Measurements from ENCODE around the gene OAT. TPM values are rescaled to one million over a fixed set of nuclear protein-coding genes. Genes with fewer than 3 reads are reported as not detected.

The OAT gene
- total and polyA plus RNA-seq, 4 donors = 25.1 to 255 (median 69.1) TPM

GRCh38 chr10:124378881-124379471, 39.7 kb downstream of the OAT start:
- DNase-seq (ENCODE audit: low spot score) = no peak
- TF ChIP-seq CTCF (IDR thresholded peaks at IDR 0.05; ENCODE audit: low read depth, low read length, missing input control) (no peak), ATF3 (IDR thresholded peaks at IDR 0.05) (no peak), JUND (IDR thresholded peaks at IDR 0.05) (no peak), REST (IDR thresholded peaks at IDR 0.05) (no peak), ZBTB33 (IDR thresholded peaks at IDR 0.05) (no peak), EGR1 (IDR thresholded peaks at IDR 0.05; ENCODE audit: low read depth in 2 of 2) (no peak), YY1 (IDR thresholded peaks at IDR 0.05) (no peak)
- TF ChIP-seq, protein P1, sequence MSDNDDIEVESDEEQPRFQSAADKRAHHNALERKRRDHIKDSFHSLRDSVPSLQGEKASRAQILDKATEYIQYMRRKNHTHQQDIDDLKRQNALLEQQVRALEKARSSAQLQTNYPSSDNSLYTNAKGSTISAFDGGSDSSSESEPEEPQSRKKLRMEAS (IDR thresholded peaks at IDR 0.05) = no peak
- WGBS = 80% methylated on average over 16 of the region's 16 CpGs

DNA sequence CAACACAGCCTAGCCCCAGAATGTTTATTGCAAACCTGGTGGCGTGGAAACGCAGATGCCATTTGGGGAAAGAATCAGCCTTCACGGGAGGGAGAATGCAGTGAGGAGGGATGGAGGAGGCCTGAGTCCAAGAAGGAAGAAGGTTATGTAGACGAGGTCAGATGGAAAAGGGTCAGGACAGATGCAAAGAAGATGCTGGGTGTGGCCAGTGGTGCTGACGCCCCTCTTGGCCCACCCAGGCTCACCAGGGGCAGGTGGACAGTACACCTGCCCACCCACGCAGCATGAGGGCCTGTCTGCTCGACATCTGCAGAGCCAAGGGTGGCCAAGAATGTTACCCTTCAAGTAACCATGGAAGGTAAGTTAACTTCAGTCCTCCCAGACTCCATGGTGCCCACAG, 40.5 kb downstream of the OAT start:
- Histone ChIP-seq H3K4me3 (ENCODE audit: low read depth in 1 of 3, low read length in 3 of 3) (no peak overlapping the region), H3K9me3 (ENCODE audit: control insufficient read depth in 4 of 4, low read length in 3 of 4) (no peaks in the 10 kb centered on the region), H3K4me1 (ENCODE audit: control insufficient read depth in 4 of 4, insufficient read depth in 4 of 4, low read length in 3 of 4) (no peaks in the 10 kb centered on the region), H3K27ac (ENCODE audit: low read depth in 1 of 2, low read length in 2 of 2) (no peak overlapping the region), H3K9ac (ENCODE audit: low read depth in 1 of 2, low read length in 2 of 2) (no peak overlapping the region), H3K36me3 (ENCODE audit: control insufficient read depth in 4 of 4, insufficient read depth in 3 of 4, low read depth in 1 of 4, low read length in 3 of 4) (no peaks in the 10 kb centered on the region), H3K27me3 (ENCODE audit: control insufficient read depth in 4 of 4, insufficient read depth in 4 of 4, low read length in 3 of 4) (peaks cover 0 to 18% (median 1%) of the 10 kb centered on the region in 4 donors)
- DNase-seq (ENCODE audit: low spot score) = no peak
- 77% methylated on average over 7 of the region's 7 CpGs for WGBS
- TF ChIP-seq RAD21 (IDR thresholded peaks at IDR 0.05) = no peak
- no peak for TF ChIP-seq GABPA (IDR thresholded peaks at IDR 0.05 in 1 of 2, conservative IDR thresholded peaks at IDR 0.05 in 1 of 2)
- TF ChIP-seq YY1 (IDR thresholded peaks at IDR 0.05) = no peak
- TF ChIP-seq TAF1 (conservative IDR thresholded peaks at IDR 0.05) = no peak
- TF ChIP-seq FOXA1 (IDR thresholded peaks at IDR 0.05) = no peak
- TF ChIP-seq JUND (IDR thresholded peaks at IDR 0.05) = no peak
- no peak for TF ChIP-seq FOXA2 (IDR thresholded peaks at IDR 0.05)
- no peak for TF ChIP-seq HNF4A (conservative IDR thresholded peaks at IDR 0.05)
- TF ChIP-seq SP1 (IDR thresholded peaks at IDR 0.05) = no peak
- TF ChIP-seq RXRA (IDR thresholded peaks at IDR 0.05) = no peak
- no peak for TF ChIP-seq ZBTB33 (IDR thresholded peaks at IDR 0.05)
- TF ChIP-seq CTCF (IDR thresholded peaks at IDR 0.05; ENCODE audit: low read depth, low read length, missing input control) = no peak

More at GRCh38 chr10:124378881-124379471, 39.7 kb downstream of the OAT start:
- Histone ChIP-seq H3K4me3 (ENCODE audit: low read depth in 1 of 3, low read length in 3 of 3) (no peak overlapping the region), H3K9me3 (ENCODE audit: control insufficient read depth in 4 of 4, low read length in 3 of 4) (no peaks in the 10 kb centered on the region), H3K27me3 (ENCODE audit: control insufficient read depth in 4 of 4, insufficient read depth in 4 of 4, low read length in 3 of 4) (peaks cover 0 to 18% (median 1%) of the 10 kb centered on the region in 4 donors), H3K9ac (ENCODE audit: low read depth in 1 of 2, low read length in 2 of 2) (no peak overlapping the region), H3K36me3 (ENCODE audit: control insufficient read depth in 4 of 4, insufficient read depth in 3 of 4, low read depth in 1 of 4, low read length in 3 of 4) (no peaks in the 10 kb centered on the region), H3K27ac (ENCODE audit: low read depth in 1 of 2, low read length in 2 of 2) (no peak overlapping the region), H3K4me1 (ENCODE audit: control insufficient read depth in 4 of 4, insufficient read depth in 4 of 4, low read length in 3 of 4) (no peaks in the 10 kb centered on the region)
